Measurements from ENCODE around the gene PLGRKT.

DNA sequence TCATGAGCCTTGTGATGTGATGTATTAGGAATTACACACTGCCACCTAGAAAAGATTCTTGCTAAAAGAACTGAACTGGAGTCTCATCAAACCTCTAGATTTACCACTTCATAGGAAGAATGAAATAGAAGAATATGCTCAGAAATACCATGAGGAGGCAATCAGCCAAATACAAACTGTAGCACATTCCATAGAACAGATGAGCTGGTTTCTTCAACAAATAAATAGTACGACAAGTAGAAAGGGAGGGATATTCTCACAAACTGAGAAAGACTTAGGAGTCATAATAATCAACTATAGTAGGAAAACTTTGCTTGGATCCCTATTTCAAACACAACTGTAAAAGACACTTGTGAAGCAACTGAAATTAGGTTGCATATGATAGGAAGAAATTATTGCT lies 15.4 kb downstream of the PLGRKT start:
- TF ChIP-seq REST (IDR thresholded peaks at IDR 0.05; ENCODE audit: insufficient read depth in 1 of 2, low read depth in 2 of 2, low read length in 2 of 2) (no peak), POLR2AphosphoS5 (IDR thresholded peaks at IDR 0.05; ENCODE audit: low read depth, low read length) (no peak), FOXP2 (optimal IDR thresholded peaks at IDR 0.05; ENCODE audit: borderline replicate concordance, extremely low read depth, extremely low read length, insufficient read depth) (no peak)
